Measurements from ENCODE around the gene SKIDA1.

DNA sequence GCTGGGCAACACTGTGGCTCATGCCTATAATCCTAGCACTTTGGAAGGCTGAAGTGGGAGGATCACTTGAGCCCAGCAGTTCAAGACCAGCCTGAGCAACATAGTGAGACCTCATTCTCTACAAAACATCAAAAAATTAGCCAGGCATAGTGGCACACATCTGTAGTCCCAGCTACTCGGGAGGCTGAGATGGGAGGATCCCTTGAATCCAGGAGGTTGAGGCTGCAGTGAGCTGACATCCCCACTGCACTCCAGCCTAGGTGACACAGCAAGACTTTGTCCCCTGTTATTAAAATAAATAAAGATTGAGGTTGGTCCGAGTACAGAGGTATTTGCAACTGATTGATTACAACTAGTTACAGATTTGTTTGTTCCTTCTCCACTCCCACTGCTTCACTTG lies 44.1 kb downstream of the SKIDA1 start:
- TF ChIP-seq GATA2 (IDR thresholded peaks at IDR 0.05; ENCODE audit: low read depth, low read length) (no peak), GATA3 (IDR thresholded peaks at IDR 0.05; ENCODE audit: low read depth, low read length) (no peak)
